HG03439 (cell line): ENCODE data around the gene ZBTB33.

Experiments used
- ATAC-seq: cut with Tn5 transposase; IDR thresholded peaks from one replicate; pipeline ENCODE4 v1.9.1; 2021; ENCODE audit warnings: mild to moderate bottlenecking, moderate library complexity; ENCODE audit not compliant: unreplicated experiment

ZBTB33 gene

DNA sequence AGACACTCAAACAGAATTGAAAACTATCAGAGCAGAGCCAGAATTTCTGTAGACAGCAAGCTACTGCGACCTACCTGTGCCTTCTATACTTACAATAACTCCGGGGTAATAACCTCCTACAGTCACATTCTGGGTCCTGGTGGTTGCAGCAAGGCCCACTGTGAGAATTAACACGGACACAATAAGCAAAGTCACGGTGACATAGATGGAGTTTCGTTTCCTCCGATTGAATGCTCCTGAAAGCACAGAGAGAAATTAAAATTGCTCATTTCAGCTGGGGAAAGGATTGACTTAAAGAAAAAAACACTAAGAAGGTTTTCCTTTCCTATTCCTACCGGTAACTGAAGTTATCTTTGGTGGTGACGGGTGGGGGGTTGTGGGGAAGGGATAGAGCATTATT lies 53.6 kb downstream of the ZBTB33 start:
- no peak for ATAC-seq

DNA sequence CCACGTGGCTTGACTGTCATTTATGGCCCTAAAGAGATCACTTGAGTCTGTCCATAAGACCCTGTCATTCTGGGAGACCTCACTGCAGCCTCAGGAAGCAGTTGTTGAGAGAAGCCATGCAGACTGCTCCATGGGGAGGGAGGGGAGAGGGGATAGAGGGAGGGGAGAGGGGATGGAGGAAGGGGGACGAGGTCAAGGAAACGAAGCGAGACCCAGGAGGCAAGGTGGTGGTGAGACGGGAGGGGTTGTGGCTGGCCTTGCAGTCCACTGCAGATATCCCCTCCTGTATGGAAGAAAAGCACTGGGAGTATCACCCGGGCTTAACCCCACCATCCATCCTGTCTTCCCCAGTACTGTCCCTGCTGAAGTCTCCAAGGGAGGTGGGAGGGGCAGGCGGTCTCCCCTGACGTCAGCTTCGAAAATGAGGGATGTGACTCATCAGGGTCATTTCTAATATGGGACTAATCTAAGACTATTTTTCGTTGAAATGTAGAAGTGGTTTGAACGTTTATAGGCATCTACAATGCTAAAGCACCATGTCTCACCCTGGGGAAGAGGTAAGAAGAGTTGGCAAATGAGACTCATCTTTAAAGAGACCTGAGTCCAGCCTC lies 55.0 kb downstream of the ZBTB33 start:
- ATAC-seq: no peak

DNA sequence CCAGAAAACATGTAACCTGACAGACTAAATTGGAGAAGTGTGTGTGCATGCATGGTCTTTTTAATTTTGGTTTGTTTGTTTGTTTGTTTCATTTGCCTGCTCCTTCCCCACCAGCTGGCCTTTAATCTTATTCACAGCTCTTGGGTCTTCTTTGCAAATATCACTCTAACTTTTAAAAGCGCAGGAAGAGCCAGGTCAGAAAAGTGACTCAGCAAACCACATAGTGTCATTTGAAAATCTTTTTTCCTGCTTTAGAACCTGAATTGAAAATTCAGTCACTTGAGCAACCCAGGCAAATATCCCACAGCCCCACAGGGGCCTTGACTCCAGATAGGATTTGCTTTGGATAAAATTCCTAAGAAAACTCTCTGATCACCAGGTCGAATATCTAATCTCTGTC lies 56.0 kb downstream of the ZBTB33 start:
- no peak for ATAC-seq
